ENCODE data around the gene TEX36. TPM values are rescaled to one million over a fixed set of nuclear protein-coding genes. Genes with fewer than 3 reads are reported as not detected.

Gene TEX36
- total RNA-seq, 1 experiment from 2014 or later = 1.1 TPM

DNA sequence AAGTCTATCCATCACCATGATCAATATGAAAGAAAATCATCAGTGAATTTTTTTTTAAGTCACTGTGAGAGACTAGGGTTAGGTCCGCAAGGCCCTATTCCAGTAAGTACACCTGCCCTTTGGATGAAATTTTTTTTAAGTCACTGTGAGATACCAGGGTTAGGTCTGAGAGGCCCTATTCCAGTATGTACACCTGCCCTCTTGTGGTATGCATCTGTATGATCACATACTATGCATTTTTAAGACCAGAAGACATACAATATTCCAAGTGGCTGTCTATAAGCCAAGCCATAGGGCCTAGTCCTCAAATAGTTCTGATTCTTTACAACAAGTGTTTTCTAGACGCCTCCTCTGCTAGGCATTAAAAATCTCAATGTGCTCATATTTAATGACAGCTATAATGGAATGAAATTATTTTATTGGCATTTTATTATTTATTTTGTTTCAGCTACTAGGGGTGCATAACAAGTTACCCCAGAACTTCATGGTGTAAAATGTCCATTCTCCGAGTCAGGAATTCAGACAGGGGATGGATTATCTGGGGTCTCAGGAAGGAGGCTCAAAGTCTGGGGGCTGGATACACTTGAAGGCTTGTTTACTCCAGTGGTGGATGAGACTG is 53.1 kb downstream of the TEX36 start:
- H4K20me1 ChIP-seq (ENCODE audit: insufficient read depth) = no peaks in the 10 kb centered on the region
- no peak overlapping the region for H3K4me3 ChIP-seq
- H3F3A ChIP-seq (ENCODE audit: insufficient read depth, low read depth) = no peaks in the 10 kb centered on the region
- TF ChIP-seq, protein P1, sequence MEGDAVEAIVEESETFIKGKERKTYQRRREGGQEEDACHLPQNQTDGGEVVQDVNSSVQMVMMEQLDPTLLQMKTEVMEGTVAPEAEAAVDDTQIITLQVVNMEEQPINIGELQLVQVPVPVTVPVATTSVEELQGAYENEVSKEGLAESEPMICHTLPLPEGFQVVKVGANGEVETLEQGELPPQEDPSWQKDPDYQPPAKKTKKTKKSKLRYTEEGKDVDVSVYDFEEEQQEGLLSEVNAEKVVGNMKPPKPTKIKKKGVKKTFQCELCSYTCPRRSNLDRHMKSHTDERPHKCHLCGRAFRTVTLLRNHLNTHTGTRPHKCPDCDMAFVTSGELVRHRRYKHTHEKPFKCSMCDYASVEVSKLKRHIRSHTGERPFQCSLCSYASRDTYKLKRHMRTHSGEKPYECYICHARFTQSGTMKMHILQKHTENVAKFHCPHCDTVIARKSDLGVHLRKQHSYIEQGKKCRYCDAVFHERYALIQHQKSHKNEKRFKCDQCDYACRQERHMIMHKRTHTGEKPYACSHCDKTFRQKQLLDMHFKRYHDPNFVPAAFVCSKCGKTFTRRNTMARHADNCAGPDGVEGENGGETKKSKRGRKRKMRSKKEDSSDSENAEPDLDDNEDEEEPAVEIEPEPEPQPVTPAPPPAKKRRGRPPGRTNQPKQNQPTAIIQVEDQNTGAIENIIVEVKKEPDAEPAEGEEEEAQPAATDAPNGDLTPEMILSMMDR (conservative IDR thresholded peaks at IDR 0.05) = peak; percentile 74
- no peak for TF ChIP-seq EZH2 (IDR thresholded peaks at IDR 0.05; ENCODE audit: low read depth)
- CTCF ChIA-PET = interaction anchor here (0.7 kb wide), 1 partner anchor 399 kb away, joined by 3 read pairs; no protein-coding TSS in a partner anchor
- no peaks in the 10 kb centered on the region for H3K36me3 ChIP-seq (ENCODE audit: low read depth)
- no peak overlapping the region for H2AFZ ChIP-seq
- H3K27me3 ChIP-seq (ENCODE audit: insufficient read depth, low read depth) = no peaks in the 10 kb centered on the region
- no TSS peak for BruUV-seq (replicated peaks)
- POLR2A ChIA-PET (ENCODE audit: unreplicated experiment) = no interaction called here
- DNase-seq = peak; percentile 4 to 65
- H3K9me2 ChIP-seq (ENCODE audit: insufficient read depth) = no peaks in the 10 kb centered on the region
- no peak overlapping the region for H3K4me2 ChIP-seq
- intact Hi-C loops (cut with micrococcal nuclease; ENCODE audit: unreplicated experiment) = loop anchor here (1.0 to 10.0 kb wide), 3 partner anchors 185 to 582 kb away; no protein-coding TSS in a partner anchor
- H3K27ac ChIP-seq = no peak overlapping the region
- H3K9me3 ChIP-seq (ENCODE audit: insufficient read depth, low read depth) = no peaks in the 10 kb centered on the region
- no peaks in the 10 kb centered on the region for H3K4me1 ChIP-seq (replicated peaks; ENCODE audit: insufficient read depth)
- no peaks in the 10 kb centered on the region for H3K79me2 ChIP-seq (ENCODE audit: low read depth)

DNA sequence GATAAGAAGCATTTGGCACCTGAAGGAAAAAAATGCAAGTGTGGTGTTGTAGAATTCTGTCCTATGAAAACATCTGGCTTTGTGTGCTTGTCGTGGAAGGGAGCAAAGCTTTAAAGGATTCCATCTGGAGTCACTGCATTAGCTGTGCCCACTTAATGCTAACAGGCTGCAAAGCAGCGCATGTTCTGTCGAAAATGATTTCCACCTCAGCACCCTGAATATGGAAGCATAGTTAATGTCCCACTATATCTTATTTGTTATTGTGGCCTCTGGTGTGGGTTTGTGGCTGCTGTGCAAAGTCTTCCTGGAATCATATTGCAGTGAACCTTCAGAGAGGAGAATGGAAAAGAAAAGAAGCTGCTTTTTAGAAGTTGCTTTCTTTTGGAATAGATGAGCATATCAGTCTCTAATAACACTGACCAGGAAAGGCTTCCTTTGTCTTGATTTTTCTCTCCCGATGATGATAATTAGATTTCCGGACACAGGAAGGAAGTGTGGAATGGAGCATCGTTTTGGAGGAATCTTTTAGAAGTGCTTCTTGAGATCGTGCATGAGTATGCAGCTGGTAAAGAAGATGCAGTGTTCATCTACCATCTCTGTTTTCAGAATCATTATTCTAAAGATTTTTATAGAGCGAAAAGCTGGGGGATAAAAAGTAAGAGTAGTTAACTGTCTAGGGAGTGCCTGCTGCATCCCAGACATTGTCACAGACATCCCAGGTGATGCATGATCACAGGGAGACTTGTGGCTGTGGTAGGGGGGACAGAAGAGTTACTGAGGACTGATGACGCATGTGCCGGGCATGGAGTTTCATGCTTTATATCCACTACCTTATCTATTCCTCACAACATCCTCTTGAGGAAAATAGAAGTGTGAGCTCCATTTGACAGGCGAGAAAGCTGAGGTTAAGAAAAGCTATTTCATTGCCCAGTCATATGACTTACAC is 54.6 kb downstream of the TEX36 start:
- ChIA-PET CTCF (no interaction called here), POLR2A (ENCODE audit: unreplicated experiment) (interaction anchor here (0.6 kb wide), 1 partner anchor 89 kb away, joined by 3 read pairs; no protein-coding TSS in a partner anchor)
- no peaks in the 10 kb centered on the region for H3K36me3 ChIP-seq (ENCODE audit: low read depth)
- no peaks in the 10 kb centered on the region for H3K9me3 ChIP-seq (ENCODE audit: insufficient read depth, low read depth)
- H2AFZ ChIP-seq = no peak overlapping the region
- intact Hi-C loops (cut with micrococcal nuclease; ENCODE audit: unreplicated experiment) = loop anchor here (1.0 to 10.0 kb wide), 3 partner anchors 184 to 580 kb away; no protein-coding TSS in a partner anchor
- BruUV-seq (replicated peaks) = no TSS peak
- H3K4me2 ChIP-seq = no peak overlapping the region
- TF ChIP-seq, protein P1 (conservative IDR thresholded peaks at IDR 0.05) = no peak
- no peak for TF ChIP-seq EZH2 (IDR thresholded peaks at IDR 0.05; ENCODE audit: low read depth)
- no peaks in the 10 kb centered on the region for H3F3A ChIP-seq (ENCODE audit: insufficient read depth, low read depth)
- no peaks in the 10 kb centered on the region for H3K9me2 ChIP-seq (ENCODE audit: insufficient read depth)
- no peaks in the 10 kb centered on the region for H3K4me1 ChIP-seq (replicated peaks; ENCODE audit: insufficient read depth)
- no peaks in the 10 kb centered on the region for H3K79me2 ChIP-seq (ENCODE audit: low read depth)
- DNase-seq = no peak
- no peaks in the 10 kb centered on the region for H4K20me1 ChIP-seq (ENCODE audit: insufficient read depth)
- H3K4me3 ChIP-seq = no peak overlapping the region
- no peak overlapping the region for H3K27ac ChIP-seq
- H3K27me3 ChIP-seq (ENCODE audit: insufficient read depth, low read depth) = no peaks in the 10 kb centered on the region

DNA sequence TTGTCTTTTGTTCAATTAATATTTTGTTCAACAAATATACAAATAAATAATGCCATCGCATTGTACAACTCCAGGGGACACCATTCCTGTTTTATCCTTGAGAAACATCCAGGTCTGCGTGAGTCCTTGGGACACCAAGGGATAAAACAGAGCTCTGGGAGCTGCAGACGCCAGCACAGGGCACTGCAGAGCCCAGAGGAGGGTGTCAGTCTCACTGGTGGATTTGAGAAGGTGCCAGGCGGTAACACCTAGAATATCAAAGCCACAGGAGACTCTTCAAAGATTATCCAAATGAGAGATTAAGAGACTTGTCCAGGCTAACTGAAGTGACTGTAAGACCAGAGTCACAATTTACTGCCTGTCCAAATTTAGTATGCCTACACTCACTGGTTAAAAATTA is 55.3 kb downstream of the TEX36 start:
- BruUV-seq (replicated peaks) = no TSS peak

More for the DNA sequence above, 55.3 kb downstream of the TEX36 start:
- Histone ChIP-seq H3K4me3 (no peak overlapping the region), H3K27ac (no peak overlapping the region), H3K9me3 (ENCODE audit: insufficient read depth, low read depth) (no peaks in the 10 kb centered on the region), H3K79me2 (ENCODE audit: low read depth) (no peaks in the 10 kb centered on the region), H3K27me3 (ENCODE audit: insufficient read depth, low read depth) (no peaks in the 10 kb centered on the region), H3K9me2 (ENCODE audit: insufficient read depth) (no peaks in the 10 kb centered on the region), H3K4me2 (no peak overlapping the region), H2AFZ (no peak overlapping the region), H3K4me1 (replicated peaks; ENCODE audit: insufficient read depth) (no peaks in the 10 kb centered on the region), H3F3A (ENCODE audit: insufficient read depth, low read depth) (no peaks in the 10 kb centered on the region), H4K20me1 (ENCODE audit: insufficient read depth) (no peaks in the 10 kb centered on the region), H3K36me3 (ENCODE audit: low read depth) (no peaks in the 10 kb centered on the region)
- POLR2A ChIA-PET (ENCODE audit: unreplicated experiment) = interaction anchor here (0.6 kb wide), 1 partner anchor 88 kb away, joined by 3 read pairs; no protein-coding TSS in a partner anchor
- intact Hi-C loops (cut with micrococcal nuclease; ENCODE audit: unreplicated experiment) = loop anchor here (2.0 to 10.0 kb wide), 2 partner anchors 183 to 465 kb away; no protein-coding TSS in a partner anchor
- no peak for DNase-seq
- TF ChIP-seq, protein P1 (conservative IDR thresholded peaks at IDR 0.05) = no peak
- TF ChIP-seq EZH2 (IDR thresholded peaks at IDR 0.05; ENCODE audit: low read depth) = no peak
- CTCF ChIA-PET = interaction anchor here (0.6 kb wide), 1 partner anchor 180 kb away, joined by 3 read pairs; no protein-coding TSS in a partner anchor
